ENCODE measurements around the gene ARHGAP40. TPM values are rescaled to one million over a fixed set of nuclear protein-coding genes. Genes with fewer than 3 reads are reported as not detected.

ARHGAP40 gene
- total RNA-seq, result not detected in 2 replicates
- long read RNA-seq, result 0 reads

DNA sequence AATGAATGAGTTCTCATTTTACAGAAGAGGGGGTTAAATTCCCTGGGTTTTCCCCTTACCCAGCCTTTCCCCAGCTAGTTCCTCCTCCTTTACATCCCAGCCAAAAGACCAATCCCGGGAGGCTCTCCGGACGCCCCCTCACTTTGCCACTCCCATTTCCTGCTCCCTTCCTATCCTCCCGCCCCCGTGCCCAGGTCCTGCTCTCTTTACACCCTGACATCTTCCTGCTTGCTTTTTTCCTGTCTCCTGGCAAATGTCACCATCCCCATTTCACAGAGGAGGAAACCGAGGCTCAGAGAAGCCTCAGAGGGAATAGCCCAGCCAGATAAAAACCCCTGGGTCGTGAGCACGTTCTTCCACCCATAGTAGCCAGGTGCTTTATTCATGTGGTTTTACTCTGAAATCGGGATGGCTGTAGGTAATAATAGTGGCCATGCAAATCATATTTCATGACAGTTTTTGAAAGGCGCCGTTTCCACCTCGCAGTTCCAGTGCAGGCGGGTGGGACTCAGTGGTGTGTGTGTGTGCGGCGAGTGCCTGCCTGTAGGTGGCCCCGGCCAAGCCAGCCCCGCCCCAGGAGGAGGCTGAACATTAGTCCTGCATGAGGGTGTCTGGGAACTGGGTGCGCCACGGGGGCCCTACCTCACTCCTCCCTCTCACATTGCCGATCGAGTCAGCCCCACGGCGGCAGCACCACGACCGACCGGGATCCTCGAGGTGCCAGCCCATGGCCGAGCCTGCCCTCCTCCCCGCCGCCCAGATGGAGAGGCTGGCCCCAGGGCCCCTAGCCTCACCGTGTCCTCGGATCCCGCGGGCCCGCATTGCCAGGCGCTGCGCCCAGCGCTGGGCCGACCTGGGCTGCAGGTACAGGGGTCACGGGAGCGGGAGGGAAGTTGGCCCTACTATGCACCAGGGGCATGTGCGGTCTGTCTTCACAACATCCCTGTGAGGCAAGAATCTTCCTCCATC is at the start of gene ARHGAP40:
Gene ARHGAP40 (plus strand): TSS at position 594 of the 969 bp plus-strand sequence.
- H3K36me3 Mint-ChIP-seq (ENCODE audit: unreplicated experiment), result no peaks in the 10 kb centered on the region
- no peaks in the 10 kb centered on the region for H3K9me3 Mint-ChIP-seq (ENCODE audit: unreplicated experiment)
- peaks cover 52% of the 10 kb centered on the region for H3K27me3 Mint-ChIP-seq (ENCODE audit: unreplicated experiment)
- no peak within 1 kb of the TSS for H3K27ac Mint-ChIP-seq (ENCODE audit: unreplicated experiment)
- no peak for DNase-seq (ENCODE audit: extremely low spot score, unreplicated experiment)
- no peak within 1 kb of the TSS for H3K4me3 Mint-ChIP-seq (ENCODE audit: unreplicated experiment)
- TF ChIP-seq, protein P1, sequence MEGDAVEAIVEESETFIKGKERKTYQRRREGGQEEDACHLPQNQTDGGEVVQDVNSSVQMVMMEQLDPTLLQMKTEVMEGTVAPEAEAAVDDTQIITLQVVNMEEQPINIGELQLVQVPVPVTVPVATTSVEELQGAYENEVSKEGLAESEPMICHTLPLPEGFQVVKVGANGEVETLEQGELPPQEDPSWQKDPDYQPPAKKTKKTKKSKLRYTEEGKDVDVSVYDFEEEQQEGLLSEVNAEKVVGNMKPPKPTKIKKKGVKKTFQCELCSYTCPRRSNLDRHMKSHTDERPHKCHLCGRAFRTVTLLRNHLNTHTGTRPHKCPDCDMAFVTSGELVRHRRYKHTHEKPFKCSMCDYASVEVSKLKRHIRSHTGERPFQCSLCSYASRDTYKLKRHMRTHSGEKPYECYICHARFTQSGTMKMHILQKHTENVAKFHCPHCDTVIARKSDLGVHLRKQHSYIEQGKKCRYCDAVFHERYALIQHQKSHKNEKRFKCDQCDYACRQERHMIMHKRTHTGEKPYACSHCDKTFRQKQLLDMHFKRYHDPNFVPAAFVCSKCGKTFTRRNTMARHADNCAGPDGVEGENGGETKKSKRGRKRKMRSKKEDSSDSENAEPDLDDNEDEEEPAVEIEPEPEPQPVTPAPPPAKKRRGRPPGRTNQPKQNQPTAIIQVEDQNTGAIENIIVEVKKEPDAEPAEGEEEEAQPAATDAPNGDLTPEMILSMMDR (IDR thresholded peaks at IDR 0.05), result no peak
- H3K4me1 Mint-ChIP-seq (ENCODE audit: unreplicated experiment), result peaks cover 3% of the 10 kb centered on the region

DNA sequence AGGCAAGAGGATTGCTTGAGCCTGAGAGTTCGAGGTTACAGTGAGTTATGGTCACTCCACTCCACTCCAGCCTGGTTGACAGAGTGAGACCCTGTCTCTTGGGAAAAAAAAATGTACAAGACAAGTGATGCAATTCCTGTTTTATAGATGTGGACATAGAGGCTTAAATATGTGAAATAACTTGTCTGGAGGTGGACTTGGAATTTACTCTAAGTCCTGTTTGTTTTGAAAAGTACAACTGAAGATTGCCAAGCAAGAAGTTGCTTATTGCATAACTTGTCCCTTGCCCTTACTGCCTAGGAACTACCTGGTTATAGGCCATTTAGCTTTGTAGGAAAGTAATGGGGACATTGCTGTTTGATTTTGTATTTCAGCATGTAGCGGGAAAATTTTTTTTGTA is 46.6 kb upstream of the ARHGAP40 start:
- Mint-ChIP-seq H3K27me3 (ENCODE audit: unreplicated experiment) (no peaks in the 10 kb centered on the region), H3K4me1 (ENCODE audit: unreplicated experiment) (no peaks in the 10 kb centered on the region), H3K4me3 (ENCODE audit: unreplicated experiment) (no peak overlapping the region), H3K9me3 (ENCODE audit: unreplicated experiment) (no peaks in the 10 kb centered on the region), H3K36me3 (ENCODE audit: unreplicated experiment) (peaks cover 43% of the 10 kb centered on the region), H3K27ac (ENCODE audit: unreplicated experiment) (no peak overlapping the region)
- TF ChIP-seq, protein P1 (IDR thresholded peaks at IDR 0.05), result no peak
- no peak for DNase-seq (ENCODE audit: extremely low spot score, unreplicated experiment)

- TF ChIP-seq, protein P1 (IDR thresholded peaks at IDR 0.05), result no peak
- Mint-ChIP-seq H3K27me3 (ENCODE audit: unreplicated experiment) (no peaks in the 10 kb centered on the region), H3K27ac (ENCODE audit: unreplicated experiment) (no peak overlapping the region), H3K9me3 (ENCODE audit: unreplicated experiment) (no peaks in the 10 kb centered on the region), H3K4me3 (ENCODE audit: unreplicated experiment) (no peak overlapping the region), H3K36me3 (ENCODE audit: unreplicated experiment) (peaks cover 46% of the 10 kb centered on the region), H3K4me1 (ENCODE audit: unreplicated experiment) (no peaks in the 10 kb centered on the region)
- no peak for DNase-seq (ENCODE audit: extremely low spot score, unreplicated experiment)
Observed at GRCh38 chr20:38555395-38555794, 46.2 kb upstream of the ARHGAP40 start.

- no peak overlapping the region for H3K27ac Mint-ChIP-seq (ENCODE audit: unreplicated experiment)
Observed at GRCh38 chr20:38557174-38557573, 44.4 kb upstream of the ARHGAP40 start.

More at GRCh38 chr20:38557174-38557573, 44.4 kb upstream of the ARHGAP40 start:
- no peak for DNase-seq (ENCODE audit: extremely low spot score, unreplicated experiment)
- peaks cover 49% of the 10 kb centered on the region for H3K36me3 Mint-ChIP-seq (ENCODE audit: unreplicated experiment)
- no peaks in the 10 kb centered on the region for H3K4me1 Mint-ChIP-seq (ENCODE audit: unreplicated experiment)
- no peaks in the 10 kb centered on the region for H3K27me3 Mint-ChIP-seq (ENCODE audit: unreplicated experiment)
- no peak overlapping the region for H3K4me3 Mint-ChIP-seq (ENCODE audit: unreplicated experiment)
- TF ChIP-seq, protein P1 (IDR thresholded peaks at IDR 0.05), result no peak
- no peaks in the 10 kb centered on the region for H3K9me3 Mint-ChIP-seq (ENCODE audit: unreplicated experiment)

Measured in osteocyte (in vitro differentiated cells).